Mucosa of stomach (tissue), 1 donor: ENCODE data around the gene AUH.
"Not testable (repeated sequence)": the region's sequence is repeated elsewhere in the genome, so short reads cannot be mapped to it uniquely, and the experiment has no call there.

ENCODE experiments used
- H3K27me3 ChIP-seq: one replicate; pipeline ENCODE4 v1.7.0; 2013; ENCODE audit warnings: mild to moderate bottlenecking, low read length; ENCODE audit not compliant: control insufficient read depth, insufficient read depth
- H3K36me3 ChIP-seq: one replicate; pipeline ENCODE4 v1.7.0; 2013; ENCODE audit warnings: low read length; ENCODE audit not compliant: control insufficient read depth, insufficient read depth
- H3K4me1 ChIP-seq: one replicate; pipeline ENCODE4 v1.7.0; 2013; ENCODE audit warnings: mild to moderate bottlenecking, low read length; ENCODE audit not compliant: control insufficient read depth, insufficient read depth
- H3K4me3 ChIP-seq: one replicate; pipeline ENCODE4 v1.7.0; 2013; ENCODE audit warnings: low read length
- H3K9ac ChIP-seq: one replicate; pipeline ENCODE4 v1.7.0; 2013; ENCODE audit warnings: mild to moderate bottlenecking, low read length, moderate library complexity
- H3K9me3 ChIP-seq: one replicate; pipeline ENCODE4 v1.7.0; 2013; ENCODE audit warnings: mild to moderate bottlenecking, low read length, moderate library complexity; ENCODE audit not compliant: control insufficient read depth
- donor health status: Pancreatic carcinoma.

Gene AUH

GRCh38 chr9:91393826-91394225 lies 32.1 kb upstream of the AUH start:
- Histone ChIP-seq H3K4me3 (no peak overlapping the region), H3K4me1 (no peaks in the 10 kb centered on the region), H3K36me3 (no peaks in the 10 kb centered on the region), H3K9me3 (no peaks in the 10 kb centered on the region), H3K27me3 (no peaks in the 10 kb centered on the region), H3K9ac (no peak overlapping the region)

- H3K4me1 ChIP-seq, result no peaks in the 10 kb centered on the region
- no peak overlapping the region for H3K9ac ChIP-seq
- no peaks in the 10 kb centered on the region for H3K27me3 ChIP-seq
- no peak overlapping the region for H3K4me3 ChIP-seq
- no peaks in the 10 kb centered on the region for H3K36me3 ChIP-seq
- H3K9me3 ChIP-seq, result no peaks in the 10 kb centered on the region
These were observed 30.7 kb upstream of the AUH start for GRCh38 chr9:91392435-91392834.

- Histone ChIP-seq H3K27me3 (no peaks in the 10 kb centered on the region), H3K9me3 (no peaks in the 10 kb centered on the region), H3K9ac (no peak overlapping the region), H3K36me3 (no peaks in the 10 kb centered on the region), H3K4me1 (no peaks in the 10 kb centered on the region), H3K4me3 (no peak overlapping the region)
These were observed 30.1 kb upstream of the AUH start for GRCh38 chr9:91391818-91392217.

- no peak overlapping the region for H3K9ac ChIP-seq
- H3K4me1 ChIP-seq, result no peaks in the 10 kb centered on the region
- H3K36me3 ChIP-seq, result no peaks in the 10 kb centered on the region
- no peaks in the 10 kb centered on the region for H3K9me3 ChIP-seq
- no peak overlapping the region for H3K4me3 ChIP-seq
- H3K27me3 ChIP-seq, result no peaks in the 10 kb centered on the region
These were observed 29.7 kb upstream of the AUH start for GRCh38 chr9:91391412-91391811.

- H3K9me3 ChIP-seq, H3K36me3 ChIP-seq, H3K27me3 ChIP-seq: not testable (repeated sequence)
These were observed 28.0 kb upstream of the AUH start for GRCh38 chr9:91389686-91390085.

GRCh38 chr9:91386765-91387164 lies 25.0 kb upstream of the AUH start:
- H3K36me3 ChIP-seq, result no peaks in the 10 kb centered on the region
- no peaks in the 10 kb centered on the region for H3K9me3 ChIP-seq
- no peak overlapping the region for H3K9ac ChIP-seq
- no peak overlapping the region for H3K4me3 ChIP-seq
- H3K27me3 ChIP-seq, result no peaks in the 10 kb centered on the region
- H3K4me1 ChIP-seq, result no peaks in the 10 kb centered on the region

More at GRCh38 chr9:91389686-91390085, 28.0 kb upstream of the AUH start:
- not testable (repeated sequence) for H3K9ac ChIP-seq, H3K4me3 ChIP-seq, H3K4me1 ChIP-seq

- Histone ChIP-seq H3K27me3 (no peaks in the 10 kb centered on the region), H3K4me1 (no peaks in the 10 kb centered on the region), H3K9ac (no peak overlapping the region), H3K4me3 (no peak overlapping the region), H3K9me3 (no peaks in the 10 kb centered on the region), H3K36me3 (no peaks in the 10 kb centered on the region)
These were observed 23.2 kb upstream of the AUH start for GRCh38 chr9:91384954-91385353.

GRCh38 chr9:91383577-91383976 lies 21.9 kb upstream of the AUH start:
- no peaks in the 10 kb centered on the region for H3K9me3 ChIP-seq
- H3K4me1 ChIP-seq, result peaks cover 4% of the 10 kb centered on the region
- no peaks in the 10 kb centered on the region for H3K27me3 ChIP-seq
- H3K4me3 ChIP-seq, result no peak overlapping the region
- no peaks in the 10 kb centered on the region for H3K36me3 ChIP-seq
- no peak overlapping the region for H3K9ac ChIP-seq

- Histone ChIP-seq H3K27me3 (no peaks in the 10 kb centered on the region), H3K4me1 (peaks cover 6% of the 10 kb centered on the region), H3K36me3 (no peaks in the 10 kb centered on the region), H3K9me3 (no peaks in the 10 kb centered on the region), H3K4me3 (no peak overlapping the region), H3K9ac (no peak overlapping the region)
These were observed 20.6 kb upstream of the AUH start for GRCh38 chr9:91382298-91382697.

- Histone ChIP-seq H3K4me1 (peaks cover 6% of the 10 kb centered on the region), H3K9ac (no peak overlapping the region), H3K9me3 (no peaks in the 10 kb centered on the region)
These were observed 17.7 kb upstream of the AUH start for GRCh38 chr9:91379426-91379825.

GRCh38 chr9:91378695-91379127 lies 17.0 kb upstream of the AUH start:
- Histone ChIP-seq H3K9me3 (no peaks in the 10 kb centered on the region), H3K4me3 (no peak overlapping the region), H3K9ac (no peak overlapping the region), H3K27me3 (no peaks in the 10 kb centered on the region), H3K36me3 (no peaks in the 10 kb centered on the region), H3K4me1 (peaks cover 6% of the 10 kb centered on the region)

More at GRCh38 chr9:91379426-91379825, 17.7 kb upstream of the AUH start:
- Histone ChIP-seq H3K27me3 (no peaks in the 10 kb centered on the region), H3K4me3 (no peak overlapping the region), H3K36me3 (no peaks in the 10 kb centered on the region)

- H3K4me3 ChIP-seq, H3K9ac ChIP-seq, H3K9me3 ChIP-seq, H3K36me3 ChIP-seq, H3K27me3 ChIP-seq, H3K4me1 ChIP-seq: not testable (repeated sequence)
These were observed 16.3 kb upstream of the AUH start for GRCh38 chr9:91378054-91378453.

- peaks cover 6% of the 10 kb centered on the region for H3K4me1 ChIP-seq
- no peaks in the 10 kb centered on the region for H3K9me3 ChIP-seq
- H3K9ac ChIP-seq, result no peak overlapping the region
- no peaks in the 10 kb centered on the region for H3K36me3 ChIP-seq
- H3K4me3 ChIP-seq, result no peak overlapping the region
- no peaks in the 10 kb centered on the region for H3K27me3 ChIP-seq
These were observed 14.5 kb upstream of the AUH start for GRCh38 chr9:91376239-91376638.
